Measurements from ENCODE around the gene SFXN3.

The SFXN3 gene

DNA sequence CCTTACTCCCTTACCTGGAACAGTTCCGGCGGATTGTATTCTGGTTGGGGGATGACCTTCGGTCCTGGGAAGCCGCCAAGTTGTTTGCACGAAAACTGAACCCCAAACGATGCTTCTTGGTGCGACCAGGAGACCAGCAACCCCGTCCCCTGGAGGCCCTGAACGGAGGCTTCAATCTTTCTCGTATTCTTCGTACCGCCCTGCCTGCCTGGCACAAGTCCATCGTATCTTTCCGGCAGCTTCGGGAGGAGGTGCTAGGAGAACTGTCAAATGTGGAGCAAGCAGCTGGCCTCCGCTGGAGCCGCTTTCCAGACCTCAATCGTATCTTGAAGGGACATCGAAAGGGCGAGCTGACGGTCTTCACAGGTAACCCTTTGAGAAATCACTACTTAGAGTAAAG lies 41.9 kb upstream of the SFXN3 start:
- Histone ChIP-seq H4K20me1 (ENCODE audit: insufficient read depth, low read length) (peaks cover 37% of the 10 kb centered on the region; the same call in 1 of the 2 replicates), H3K79me2 (ENCODE audit: insufficient read depth, low read length) (peaks cover 56% of the 10 kb centered on the region), H3K27ac (ENCODE audit: low read length) (no peak overlapping the region), H3K4me3 (ENCODE audit: low read depth in 1 of 2, low read length in 2 of 2) (peak overlapping the region in 1 of 2 experiments; percentile 95; a peak in 1 of 4 replicates), H3K9ac (ENCODE audit: low read depth, low read length) (0 out of 2 replicates have a peak overlapping the region, but pooled peaks have one; percentile 86), H3K27me3 (ENCODE audit: insufficient read depth, low read length, poor library complexity) (no peaks in the 10 kb centered on the region), H3K9me3 (ENCODE audit: insufficient read depth, low read length, severe bottlenecking) (no peaks in the 10 kb centered on the region), H3K4me1 (ENCODE audit: insufficient read depth, low read length) (peaks cover 49% of the 10 kb centered on the region), H3K36me3 (ENCODE audit: insufficient read depth, low read length) (peaks cover 65% of the 10 kb centered on the region), H2AFZ (ENCODE audit: low read depth, low read length) (no peak overlapping the region), H3K4me2 (ENCODE audit: insufficient read depth, low read length) (peak overlapping the region; percentile 99; the same call in 1 of the 2 replicates)
- ATAC-seq (ENCODE audit: insufficient read depth, low read depth), result no peak
- no peak for DNase-seq
- TF ChIP-seq EZH2 (IDR thresholded peaks at IDR 0.05; ENCODE audit: borderline replicate concordance, low read depth, low read length, severe bottlenecking), result no peak
- TF ChIP-seq, protein P1, sequence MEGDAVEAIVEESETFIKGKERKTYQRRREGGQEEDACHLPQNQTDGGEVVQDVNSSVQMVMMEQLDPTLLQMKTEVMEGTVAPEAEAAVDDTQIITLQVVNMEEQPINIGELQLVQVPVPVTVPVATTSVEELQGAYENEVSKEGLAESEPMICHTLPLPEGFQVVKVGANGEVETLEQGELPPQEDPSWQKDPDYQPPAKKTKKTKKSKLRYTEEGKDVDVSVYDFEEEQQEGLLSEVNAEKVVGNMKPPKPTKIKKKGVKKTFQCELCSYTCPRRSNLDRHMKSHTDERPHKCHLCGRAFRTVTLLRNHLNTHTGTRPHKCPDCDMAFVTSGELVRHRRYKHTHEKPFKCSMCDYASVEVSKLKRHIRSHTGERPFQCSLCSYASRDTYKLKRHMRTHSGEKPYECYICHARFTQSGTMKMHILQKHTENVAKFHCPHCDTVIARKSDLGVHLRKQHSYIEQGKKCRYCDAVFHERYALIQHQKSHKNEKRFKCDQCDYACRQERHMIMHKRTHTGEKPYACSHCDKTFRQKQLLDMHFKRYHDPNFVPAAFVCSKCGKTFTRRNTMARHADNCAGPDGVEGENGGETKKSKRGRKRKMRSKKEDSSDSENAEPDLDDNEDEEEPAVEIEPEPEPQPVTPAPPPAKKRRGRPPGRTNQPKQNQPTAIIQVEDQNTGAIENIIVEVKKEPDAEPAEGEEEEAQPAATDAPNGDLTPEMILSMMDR (IDR thresholded peaks at IDR 0.05; ENCODE audit: borderline replicate concordance, extremely low read depth, low read length, poor library complexity, severe bottlenecking), result no peak

DNA sequence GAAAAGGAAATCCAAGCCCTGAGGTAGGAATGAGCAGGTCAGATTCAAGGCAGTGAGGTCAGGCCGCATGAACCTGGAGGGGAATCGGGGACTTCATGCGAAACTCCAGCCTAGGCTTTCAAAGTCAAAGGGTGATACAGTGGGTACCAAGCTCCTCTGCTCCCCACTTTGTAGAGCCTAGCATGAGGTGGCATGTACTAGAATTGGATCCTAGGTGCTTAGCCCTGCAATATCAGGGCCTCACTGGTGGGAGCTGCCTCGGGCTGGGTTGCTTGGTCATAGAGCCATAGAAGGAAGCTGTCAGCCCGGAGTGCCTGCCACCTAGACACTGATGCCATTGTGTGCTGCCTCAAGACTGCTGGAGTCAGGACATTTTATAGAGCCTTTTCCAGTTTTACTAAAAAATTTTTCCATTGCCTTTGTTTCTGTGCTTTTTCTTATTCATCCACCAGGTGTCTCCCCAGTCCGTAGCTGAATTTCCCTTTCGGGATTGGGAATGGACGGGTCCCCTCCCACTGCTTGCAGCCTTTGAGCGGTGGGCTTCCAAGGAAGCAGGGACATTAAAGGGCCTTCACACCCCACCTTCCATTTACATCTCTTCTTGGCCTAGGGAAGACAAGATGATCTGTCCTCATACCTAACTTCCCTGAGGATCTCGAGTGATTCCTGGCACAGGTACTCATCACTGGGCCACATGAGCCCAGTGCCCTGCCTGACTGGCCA lies 36.9 kb upstream of the SFXN3 start:
- DNase-seq, result no peak
- Histone ChIP-seq H3K4me2 (ENCODE audit: insufficient read depth, low read length) (no peak overlapping the region), H3K36me3 (ENCODE audit: insufficient read depth, low read length) (peaks cover 44% of the 10 kb centered on the region), H3K9me3 (ENCODE audit: insufficient read depth, low read length, severe bottlenecking) (no peaks in the 10 kb centered on the region), H2AFZ (ENCODE audit: low read depth, low read length) (no peak overlapping the region), H3K4me1 (ENCODE audit: insufficient read depth, low read length) (peaks cover 45% of the 10 kb centered on the region), H3K27ac (ENCODE audit: low read length) (no peak overlapping the region), H3K79me2 (ENCODE audit: insufficient read depth, low read length) (peaks cover 19% of the 10 kb centered on the region), H3K9ac (ENCODE audit: low read depth, low read length) (no peak overlapping the region), H4K20me1 (ENCODE audit: insufficient read depth, low read length) (peaks cover 17% of the 10 kb centered on the region; the same call in 1 of the 2 replicates), H3K27me3 (ENCODE audit: insufficient read depth, low read length, poor library complexity) (no peaks in the 10 kb centered on the region), H3K4me3 (ENCODE audit: low read depth in 1 of 2, low read length in 2 of 2) (no peak overlapping the region)
- no peak for ATAC-seq (ENCODE audit: insufficient read depth, low read depth)
- TF ChIP-seq, protein P1 (IDR thresholded peaks at IDR 0.05; ENCODE audit: borderline replicate concordance, extremely low read depth, low read length, poor library complexity, severe bottlenecking), result peak; percentile 47
- no peak for TF ChIP-seq EZH2 (IDR thresholded peaks at IDR 0.05; ENCODE audit: borderline replicate concordance, low read depth, low read length, severe bottlenecking)

DNA sequence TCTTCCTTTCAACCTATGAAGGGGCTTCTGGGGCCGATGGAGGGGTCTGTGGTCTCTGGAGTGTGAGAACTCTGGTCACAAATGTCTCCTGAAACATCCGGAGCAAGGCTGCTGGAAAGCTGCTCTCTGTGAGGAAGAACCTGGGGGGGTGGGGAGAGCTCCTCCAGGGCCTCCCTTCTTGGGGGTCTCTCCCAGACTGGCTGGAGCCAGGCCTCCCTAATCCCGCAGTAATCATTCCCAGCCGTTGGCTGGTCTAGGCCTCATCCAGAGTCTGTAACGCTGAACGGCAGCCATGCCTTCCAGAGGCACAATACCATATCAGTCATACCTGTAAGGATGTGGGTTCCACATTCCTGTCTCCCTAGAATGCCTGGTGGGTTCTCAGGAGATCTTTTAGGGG lies 35.9 kb upstream of the SFXN3 start:
- Histone ChIP-seq H3K9ac (ENCODE audit: low read depth, low read length) (no peak overlapping the region), H3K9me3 (ENCODE audit: insufficient read depth, low read length, severe bottlenecking) (no peaks in the 10 kb centered on the region), H3K27me3 (ENCODE audit: insufficient read depth, low read length, poor library complexity) (no peaks in the 10 kb centered on the region), H3K4me2 (ENCODE audit: insufficient read depth, low read length) (no peak overlapping the region), H4K20me1 (ENCODE audit: insufficient read depth, low read length) (peaks cover 8% of the 10 kb centered on the region), H3K79me2 (ENCODE audit: insufficient read depth, low read length) (peaks cover 8% of the 10 kb centered on the region), H2AFZ (ENCODE audit: low read depth, low read length) (no peak overlapping the region), H3K27ac (ENCODE audit: low read length) (no peak overlapping the region), H3K4me3 (ENCODE audit: low read depth in 1 of 2, low read length in 2 of 2) (no peak overlapping the region), H3K4me1 (ENCODE audit: insufficient read depth, low read length) (peaks cover 45% of the 10 kb centered on the region), H3K36me3 (ENCODE audit: insufficient read depth, low read length) (peaks cover 34% of the 10 kb centered on the region)
- TF ChIP-seq EZH2 (IDR thresholded peaks at IDR 0.05; ENCODE audit: borderline replicate concordance, low read depth, low read length, severe bottlenecking), result no peak
- TF ChIP-seq, protein P1 (IDR thresholded peaks at IDR 0.05; ENCODE audit: borderline replicate concordance, extremely low read depth, low read length, poor library complexity, severe bottlenecking), result no peak
- DNase-seq (no peak), ATAC-seq (ENCODE audit: insufficient read depth, low read depth) (no peak)

Data from DND-41 (cell line).